Measurements from ENCODE around the gene SMG7.

The SMG7 gene

DNA sequence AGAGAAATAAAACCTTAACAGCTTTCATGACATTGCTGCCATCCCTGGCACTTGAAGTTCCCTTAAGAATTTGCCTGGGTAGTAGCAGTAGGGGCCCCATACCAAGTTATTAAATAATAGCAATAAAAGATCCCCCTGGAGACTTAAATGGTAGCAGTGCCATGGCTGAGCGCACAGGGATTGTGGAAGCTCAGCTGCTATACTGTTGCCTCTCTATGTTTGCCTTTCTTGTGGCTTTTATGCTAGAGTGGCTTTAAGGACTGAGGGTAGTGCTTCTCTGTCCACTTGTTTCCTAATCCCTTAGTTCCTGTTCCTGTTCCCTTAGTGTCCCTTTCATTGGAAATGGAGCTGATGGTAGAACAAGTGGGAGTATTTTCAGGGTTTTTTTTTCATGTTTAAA is 75.8 kb downstream of the SMG7 start:
- Histone ChIP-seq H3K9me3 (ENCODE audit: control insufficient read depth, low read depth, low read length) (no peaks in the 10 kb centered on the region), H3K27me3 (ENCODE audit: control insufficient read depth, insufficient read depth, low read length) (no peaks in the 10 kb centered on the region), H3K9ac (ENCODE audit: low read length) (no peak overlapping the region), H3K4me3 (ENCODE audit: low read length) (no peak overlapping the region), H3K36me3 (ENCODE audit: control insufficient read depth, low read depth, low read length) (peaks cover 83% of the 10 kb centered on the region), H3K4me1 (ENCODE audit: control insufficient read depth, low read depth, low read length) (peaks cover 32% of the 10 kb centered on the region), H3K27ac (ENCODE audit: low read length) (no peak overlapping the region)

DNA sequence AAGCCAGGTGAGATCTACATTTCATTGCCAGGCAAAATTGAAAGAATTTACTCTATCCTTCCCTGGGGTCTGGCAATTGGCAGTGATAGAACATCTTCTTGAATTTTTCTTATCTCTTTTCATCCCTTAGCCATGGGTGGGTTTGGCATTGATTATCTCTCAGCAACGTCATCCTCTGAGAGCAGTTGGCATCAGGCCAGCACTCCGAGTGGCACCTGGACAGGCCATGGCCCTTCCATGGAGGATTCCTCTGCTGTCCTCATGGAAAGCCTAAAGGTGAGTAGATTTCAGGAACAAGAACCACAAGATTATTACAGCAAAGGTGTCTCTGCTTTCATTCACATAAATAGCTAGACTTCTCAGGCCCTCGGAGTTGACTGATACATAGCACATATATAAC is 78.6 kb downstream of the SMG7 start:
- Histone ChIP-seq H3K4me3 (ENCODE audit: low read length) (no peak overlapping the region), H3K27me3 (ENCODE audit: control insufficient read depth, insufficient read depth, low read length) (no peaks in the 10 kb centered on the region), H3K9ac (ENCODE audit: low read length) (no peak overlapping the region), H3K27ac (ENCODE audit: low read length) (no peak overlapping the region), H3K4me1 (ENCODE audit: control insufficient read depth, low read depth, low read length) (peaks cover 19% of the 10 kb centered on the region), H3K9me3 (ENCODE audit: control insufficient read depth, low read depth, low read length) (no peaks in the 10 kb centered on the region), H3K36me3 (ENCODE audit: control insufficient read depth, low read depth, low read length) (peaks cover 80% of the 10 kb centered on the region)

DNA sequence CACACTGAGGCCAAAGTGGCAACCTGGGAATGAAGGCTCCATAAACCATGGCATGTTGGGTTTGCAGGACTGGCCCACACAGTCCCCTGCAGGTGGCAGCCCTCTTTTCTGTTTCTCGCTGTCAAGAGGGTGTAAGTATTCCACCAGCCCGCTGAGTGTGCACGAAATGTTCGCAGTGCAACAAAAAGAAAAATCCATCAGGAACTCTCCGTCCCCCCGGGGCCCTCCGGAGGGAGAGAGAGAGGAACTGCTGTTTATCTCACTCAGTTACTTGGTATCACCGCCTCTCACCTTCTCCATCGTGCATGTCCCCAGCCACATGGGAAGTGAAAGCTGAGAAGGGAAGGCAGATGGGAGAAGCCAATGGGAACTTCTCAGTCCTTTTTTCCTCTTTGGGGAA is 79.6 kb downstream of the SMG7 start:
- Histone ChIP-seq H3K27me3 (ENCODE audit: control insufficient read depth, insufficient read depth, low read length) (no peaks in the 10 kb centered on the region), H3K36me3 (ENCODE audit: control insufficient read depth, low read depth, low read length) (peaks cover 73% of the 10 kb centered on the region), H3K9ac (ENCODE audit: low read length) (no peak overlapping the region), H3K27ac (ENCODE audit: low read length) (no peak overlapping the region), H3K4me3 (ENCODE audit: low read length) (no peak overlapping the region), H3K9me3 (ENCODE audit: control insufficient read depth, low read depth, low read length) (no peaks in the 10 kb centered on the region), H3K4me1 (ENCODE audit: control insufficient read depth, low read depth, low read length) (peaks cover 9% of the 10 kb centered on the region)

DNA sequence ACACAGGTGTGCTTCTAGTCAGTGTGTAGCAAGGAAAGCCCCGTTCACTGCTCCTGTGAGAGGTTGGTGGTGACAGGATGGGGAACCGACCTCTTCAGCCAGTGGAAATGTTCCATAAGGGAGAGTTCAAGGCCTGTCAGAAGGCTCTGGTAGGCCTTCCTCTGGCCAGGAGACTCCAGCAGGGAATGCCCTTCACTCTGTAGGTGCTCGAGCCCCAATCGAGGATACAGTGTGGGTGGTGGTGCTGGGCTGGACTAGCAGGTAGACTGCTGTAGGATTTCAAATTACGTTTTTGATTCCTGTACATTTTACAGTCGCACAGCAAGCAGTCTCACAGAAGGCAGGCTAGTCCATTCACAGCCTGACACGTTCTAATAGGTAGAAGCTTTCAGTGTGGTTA is 80.1 kb downstream of the SMG7 start:
- Histone ChIP-seq H3K27ac (ENCODE audit: low read length) (no peak overlapping the region), H3K36me3 (ENCODE audit: control insufficient read depth, low read depth, low read length) (peaks cover 74% of the 10 kb centered on the region), H3K4me1 (ENCODE audit: control insufficient read depth, low read depth, low read length) (peaks cover 4% of the 10 kb centered on the region), H3K9ac (ENCODE audit: low read length) (no peak overlapping the region), H3K27me3 (ENCODE audit: control insufficient read depth, insufficient read depth, low read length) (no peaks in the 10 kb centered on the region), H3K9me3 (ENCODE audit: control insufficient read depth, low read depth, low read length) (no peaks in the 10 kb centered on the region), H3K4me3 (ENCODE audit: low read length) (no peak overlapping the region)

DNA sequence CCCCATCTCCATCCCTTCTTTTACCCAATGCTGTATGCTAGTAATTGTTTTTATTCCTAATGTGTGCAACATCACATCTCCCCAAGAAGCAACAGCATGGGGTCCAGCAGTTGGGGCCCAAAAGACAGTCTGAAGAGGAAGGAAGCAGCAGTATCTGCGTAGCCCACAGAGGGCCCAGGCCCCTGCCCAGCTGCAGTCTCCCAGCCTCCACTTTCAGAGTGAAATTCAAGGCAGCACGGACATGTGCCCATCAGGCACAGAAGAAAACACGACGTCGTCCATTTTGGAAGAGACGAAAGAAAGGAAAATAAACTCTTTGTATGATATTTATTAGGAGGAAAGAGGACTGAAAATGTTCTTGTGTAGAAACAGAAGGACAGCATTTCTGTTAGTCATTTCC is 80.6 kb downstream of the SMG7 start:
- no peaks in the 10 kb centered on the region for H3K27me3 ChIP-seq (ENCODE audit: control insufficient read depth, insufficient read depth, low read length)
- H3K27ac ChIP-seq (ENCODE audit: low read length), result no peak overlapping the region
- H3K9ac ChIP-seq (ENCODE audit: low read length), result no peak overlapping the region
- H3K4me3 ChIP-seq (ENCODE audit: low read length), result no peak overlapping the region
- no peaks in the 10 kb centered on the region for H3K4me1 ChIP-seq (ENCODE audit: control insufficient read depth, low read depth, low read length)
- peaks cover 70% of the 10 kb centered on the region for H3K36me3 ChIP-seq (ENCODE audit: control insufficient read depth, low read depth, low read length)
- no peaks in the 10 kb centered on the region for H3K9me3 ChIP-seq (ENCODE audit: control insufficient read depth, low read depth, low read length)

DNA sequence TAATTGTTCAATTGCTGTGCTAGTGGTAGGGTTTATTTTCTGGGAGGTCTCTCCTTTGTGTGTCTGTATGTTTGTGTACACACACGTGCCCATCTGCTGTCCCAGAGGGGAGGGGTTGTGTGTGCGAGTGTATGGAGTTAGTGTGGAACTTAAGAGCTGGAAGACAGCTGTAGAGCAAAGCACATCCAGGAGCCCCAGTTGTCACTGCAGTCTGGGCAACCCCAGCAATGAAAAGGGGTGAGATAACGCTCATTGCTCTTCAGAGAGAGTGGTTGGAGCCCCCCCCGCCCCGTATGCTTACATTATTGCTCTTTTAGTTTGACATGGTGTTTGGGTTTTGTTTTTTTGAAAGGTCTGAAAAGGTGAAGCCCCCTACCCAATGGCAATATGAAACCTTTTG is 81.0 kb downstream of the SMG7 start:
- Histone ChIP-seq H3K4me1 (ENCODE audit: control insufficient read depth, low read depth, low read length) (no peaks in the 10 kb centered on the region), H3K4me3 (ENCODE audit: low read length) (no peak overlapping the region), H3K36me3 (ENCODE audit: control insufficient read depth, low read depth, low read length) (peaks cover 66% of the 10 kb centered on the region), H3K9ac (ENCODE audit: low read length) (no peak overlapping the region), H3K27ac (ENCODE audit: low read length) (no peak overlapping the region), H3K9me3 (ENCODE audit: control insufficient read depth, low read depth, low read length) (no peaks in the 10 kb centered on the region), H3K27me3 (ENCODE audit: control insufficient read depth, insufficient read depth, low read length) (no peaks in the 10 kb centered on the region)

DNA sequence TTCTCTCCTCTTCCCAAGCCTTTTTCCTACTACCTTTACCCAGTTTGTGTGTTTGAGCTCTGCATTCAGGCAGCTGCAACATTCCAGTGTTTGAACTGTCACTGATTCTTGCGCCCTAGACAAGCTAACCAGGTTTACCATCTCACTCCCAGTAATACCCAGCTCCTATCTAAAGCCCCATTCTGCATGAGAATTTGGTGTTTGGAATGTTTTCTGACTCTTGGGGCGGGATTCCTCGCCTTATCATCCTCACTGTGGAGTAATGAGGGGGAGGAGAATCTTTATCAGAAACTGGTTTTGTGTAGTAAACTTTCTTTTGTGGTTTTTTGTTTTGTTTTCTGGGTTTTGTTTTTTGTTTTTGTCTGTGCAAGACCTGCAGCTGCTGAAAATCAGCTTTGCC is 81.5 kb downstream of the SMG7 start:
- Histone ChIP-seq H3K9ac (ENCODE audit: low read length) (no peak overlapping the region), H3K27ac (ENCODE audit: low read length) (no peak overlapping the region), H3K36me3 (ENCODE audit: control insufficient read depth, low read depth, low read length) (peaks cover 61% of the 10 kb centered on the region), H3K4me1 (ENCODE audit: control insufficient read depth, low read depth, low read length) (no peaks in the 10 kb centered on the region), H3K9me3 (ENCODE audit: control insufficient read depth, low read depth, low read length) (no peaks in the 10 kb centered on the region), H3K4me3 (ENCODE audit: low read length) (no peak overlapping the region), H3K27me3 (ENCODE audit: control insufficient read depth, insufficient read depth, low read length) (no peaks in the 10 kb centered on the region)

DNA sequence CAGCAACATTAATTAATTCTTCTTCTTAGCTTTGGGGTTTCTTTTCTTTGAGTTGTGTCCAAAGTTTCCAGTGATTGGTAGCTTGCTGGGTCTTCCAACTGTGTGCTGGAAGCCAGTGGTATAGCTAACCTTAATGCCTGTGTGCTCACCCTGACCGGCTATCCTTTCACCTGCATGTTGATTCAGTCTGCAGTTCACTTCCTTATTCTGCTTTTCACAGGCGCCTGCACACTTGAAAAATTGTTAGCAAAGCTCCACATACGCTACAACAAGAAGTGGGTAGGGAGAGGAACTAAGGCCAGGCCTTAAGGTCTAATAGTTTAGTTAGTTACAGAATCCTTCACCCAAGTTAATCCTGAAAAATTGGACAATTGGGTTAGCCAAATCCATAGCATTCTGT is 82.3 kb downstream of the SMG7 start:
- no peak overlapping the region for H3K4me3 ChIP-seq (ENCODE audit: low read length)
- H3K36me3 ChIP-seq (ENCODE audit: control insufficient read depth, low read depth, low read length), result peaks cover 53% of the 10 kb centered on the region
- no peaks in the 10 kb centered on the region for H3K4me1 ChIP-seq (ENCODE audit: control insufficient read depth, low read depth, low read length)
- H3K27ac ChIP-seq (ENCODE audit: low read length), result no peak overlapping the region
- H3K27me3 ChIP-seq (ENCODE audit: control insufficient read depth, insufficient read depth, low read length), result no peaks in the 10 kb centered on the region
- no peak overlapping the region for H3K9ac ChIP-seq (ENCODE audit: low read length)
- H3K9me3 ChIP-seq (ENCODE audit: control insufficient read depth, low read depth, low read length), result no peaks in the 10 kb centered on the region

DNA sequence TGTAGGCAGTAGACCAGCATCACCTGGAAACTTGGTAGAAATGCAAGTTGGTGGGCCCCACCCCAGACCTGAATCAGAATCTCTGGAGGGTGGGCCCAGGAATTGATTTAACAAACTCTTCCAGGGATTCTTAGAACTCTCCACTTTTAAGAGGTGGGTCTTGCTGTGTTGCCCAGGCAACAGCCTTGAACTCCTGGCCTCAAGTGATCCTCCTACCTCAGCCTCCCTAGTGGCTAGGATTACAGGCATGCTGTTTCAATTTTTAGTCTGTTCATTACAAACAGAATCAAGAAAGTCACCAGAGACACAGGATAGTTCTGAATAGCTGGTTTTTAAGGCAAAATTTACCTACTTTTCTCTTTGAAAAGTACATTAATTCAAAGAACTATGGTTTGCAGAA is 86.8 kb downstream of the SMG7 start:
- H3K4me1 ChIP-seq (ENCODE audit: control insufficient read depth, low read depth, low read length), result no peaks in the 10 kb centered on the region
- H3K27ac ChIP-seq (ENCODE audit: low read length), result no peak overlapping the region
- H3K9me3 ChIP-seq (ENCODE audit: control insufficient read depth, low read depth, low read length), result no peaks in the 10 kb centered on the region
- no peak overlapping the region for H3K4me3 ChIP-seq (ENCODE audit: low read length)
- H3K27me3 ChIP-seq (ENCODE audit: control insufficient read depth, insufficient read depth, low read length), result no peaks in the 10 kb centered on the region
- H3K9ac ChIP-seq (ENCODE audit: low read length), result no peak overlapping the region
- peaks cover 16% of the 10 kb centered on the region for H3K36me3 ChIP-seq (ENCODE audit: control insufficient read depth, low read depth, low read length)

DNA sequence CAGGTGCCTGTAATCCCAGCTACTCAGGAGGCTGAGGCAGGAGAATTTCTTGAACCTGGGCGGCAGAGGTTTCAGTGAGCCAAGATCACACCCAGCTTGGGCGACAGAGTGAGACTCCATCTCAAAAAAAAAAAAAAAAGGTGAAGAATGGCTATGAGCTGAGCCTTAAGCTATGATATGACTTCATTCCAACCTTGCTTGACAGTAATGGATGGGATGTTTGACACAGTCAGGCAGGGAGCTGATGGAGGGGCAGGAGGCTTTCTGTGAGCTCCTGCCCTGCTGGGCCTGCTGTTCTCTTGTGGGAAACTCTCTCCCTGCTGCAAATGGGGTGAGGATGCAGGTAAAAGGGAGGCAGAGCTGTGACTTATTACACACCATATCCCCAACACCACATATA is 90.4 kb downstream of the SMG7 start:
- Histone ChIP-seq H3K27me3 (ENCODE audit: control insufficient read depth, insufficient read depth, low read length) (no peaks in the 10 kb centered on the region), H3K4me1 (ENCODE audit: control insufficient read depth, low read depth, low read length) (no peaks in the 10 kb centered on the region), H3K4me3 (ENCODE audit: low read length) (no peak overlapping the region), H3K9ac (ENCODE audit: low read length) (no peak overlapping the region), H3K36me3 (ENCODE audit: control insufficient read depth, low read depth, low read length) (no peaks in the 10 kb centered on the region), H3K27ac (ENCODE audit: low read length) (no peak overlapping the region), H3K9me3 (ENCODE audit: control insufficient read depth, low read depth, low read length) (no peaks in the 10 kb centered on the region)

DNA sequence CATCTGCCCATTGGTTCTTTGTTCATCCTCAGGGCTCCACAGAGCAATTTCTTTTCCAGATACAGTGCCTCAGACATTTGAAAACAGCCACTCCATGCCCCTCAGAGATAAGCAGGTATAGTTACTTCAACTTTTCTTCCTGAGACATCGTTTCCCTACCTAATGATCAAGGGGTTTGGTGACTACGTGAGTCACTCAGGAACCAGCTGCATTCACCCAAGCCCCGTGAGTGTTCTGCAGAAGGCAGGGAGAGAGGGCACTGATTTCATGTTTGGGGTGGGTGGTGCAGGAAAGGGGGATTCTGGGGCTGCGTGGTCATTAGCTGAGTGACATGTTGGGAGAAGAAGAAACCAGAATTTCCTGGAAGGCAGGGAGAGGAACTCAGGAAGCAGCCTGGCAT is 93.0 kb downstream of the SMG7 start:
- Histone ChIP-seq H3K4me1 (ENCODE audit: control insufficient read depth, low read depth, low read length) (no peaks in the 10 kb centered on the region), H3K27ac (ENCODE audit: low read length) (no peak overlapping the region), H3K4me3 (ENCODE audit: low read length) (no peak overlapping the region), H3K27me3 (ENCODE audit: control insufficient read depth, insufficient read depth, low read length) (no peaks in the 10 kb centered on the region), H3K9me3 (ENCODE audit: control insufficient read depth, low read depth, low read length) (no peaks in the 10 kb centered on the region), H3K9ac (ENCODE audit: low read length) (no peak overlapping the region), H3K36me3 (ENCODE audit: control insufficient read depth, low read depth, low read length) (no peaks in the 10 kb centered on the region)

DNA sequence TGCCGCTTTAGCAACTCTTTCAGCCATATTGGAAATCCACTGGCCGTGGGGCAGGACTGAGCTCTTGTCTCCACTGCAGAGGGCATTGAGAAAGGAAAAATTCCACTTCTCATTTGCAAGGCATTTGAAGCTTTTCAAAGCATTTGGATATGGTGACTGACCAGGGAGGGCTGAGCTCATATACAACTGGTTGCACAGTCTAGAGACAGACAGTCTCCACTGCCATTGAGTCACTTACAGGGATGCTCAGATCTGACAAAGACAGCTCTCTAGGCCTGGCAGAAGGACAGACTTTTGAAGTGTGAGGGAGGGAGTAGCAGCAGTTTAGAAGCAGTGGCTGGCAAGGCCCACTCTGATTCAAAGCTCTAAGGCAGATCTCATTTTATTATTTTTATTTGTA is 93.7 kb downstream of the SMG7 start:
- no peak overlapping the region for H3K9ac ChIP-seq (ENCODE audit: low read length)
- no peaks in the 10 kb centered on the region for H3K9me3 ChIP-seq (ENCODE audit: control insufficient read depth, low read depth, low read length)
- H3K4me1 ChIP-seq (ENCODE audit: control insufficient read depth, low read depth, low read length), result no peaks in the 10 kb centered on the region
- no peaks in the 10 kb centered on the region for H3K27me3 ChIP-seq (ENCODE audit: control insufficient read depth, insufficient read depth, low read length)
- H3K36me3 ChIP-seq (ENCODE audit: control insufficient read depth, low read depth, low read length), result no peaks in the 10 kb centered on the region
- H3K4me3 ChIP-seq (ENCODE audit: low read length), result no peak overlapping the region
- no peak overlapping the region for H3K27ac ChIP-seq (ENCODE audit: low read length)

DNA sequence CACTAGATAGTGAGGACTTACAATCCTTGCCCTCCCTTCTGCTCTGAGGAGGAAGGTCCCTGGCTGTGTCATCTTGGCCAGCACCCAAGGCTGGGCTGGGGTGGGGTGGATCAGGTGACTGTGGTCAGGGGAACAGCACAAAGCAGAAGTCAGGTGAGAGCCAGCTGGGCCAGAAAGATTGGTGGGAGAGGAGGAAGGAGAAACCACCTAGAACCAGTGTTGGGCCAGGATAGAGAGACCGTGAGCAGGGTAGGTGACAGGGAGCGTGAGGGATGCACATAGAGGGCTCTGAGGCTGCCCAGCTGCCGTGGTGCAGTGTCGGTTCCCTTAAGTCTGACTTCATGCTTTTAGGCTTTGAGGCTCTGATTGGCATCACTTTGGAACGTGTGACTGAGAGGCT is 95.3 kb downstream of the SMG7 start:
- no peak overlapping the region for H3K9ac ChIP-seq (ENCODE audit: low read length)
- H3K27ac ChIP-seq (ENCODE audit: low read length), result no peak overlapping the region
- no peaks in the 10 kb centered on the region for H3K9me3 ChIP-seq (ENCODE audit: control insufficient read depth, low read depth, low read length)
- H3K27me3 ChIP-seq (ENCODE audit: control insufficient read depth, insufficient read depth, low read length), result no peaks in the 10 kb centered on the region
- H3K4me1 ChIP-seq (ENCODE audit: control insufficient read depth, low read depth, low read length), result no peaks in the 10 kb centered on the region
- no peak overlapping the region for H3K4me3 ChIP-seq (ENCODE audit: low read length)
- H3K36me3 ChIP-seq (ENCODE audit: control insufficient read depth, low read depth, low read length), result no peaks in the 10 kb centered on the region
